ENCODE measurements around the gene BCR.

Gene BCR

DNA sequence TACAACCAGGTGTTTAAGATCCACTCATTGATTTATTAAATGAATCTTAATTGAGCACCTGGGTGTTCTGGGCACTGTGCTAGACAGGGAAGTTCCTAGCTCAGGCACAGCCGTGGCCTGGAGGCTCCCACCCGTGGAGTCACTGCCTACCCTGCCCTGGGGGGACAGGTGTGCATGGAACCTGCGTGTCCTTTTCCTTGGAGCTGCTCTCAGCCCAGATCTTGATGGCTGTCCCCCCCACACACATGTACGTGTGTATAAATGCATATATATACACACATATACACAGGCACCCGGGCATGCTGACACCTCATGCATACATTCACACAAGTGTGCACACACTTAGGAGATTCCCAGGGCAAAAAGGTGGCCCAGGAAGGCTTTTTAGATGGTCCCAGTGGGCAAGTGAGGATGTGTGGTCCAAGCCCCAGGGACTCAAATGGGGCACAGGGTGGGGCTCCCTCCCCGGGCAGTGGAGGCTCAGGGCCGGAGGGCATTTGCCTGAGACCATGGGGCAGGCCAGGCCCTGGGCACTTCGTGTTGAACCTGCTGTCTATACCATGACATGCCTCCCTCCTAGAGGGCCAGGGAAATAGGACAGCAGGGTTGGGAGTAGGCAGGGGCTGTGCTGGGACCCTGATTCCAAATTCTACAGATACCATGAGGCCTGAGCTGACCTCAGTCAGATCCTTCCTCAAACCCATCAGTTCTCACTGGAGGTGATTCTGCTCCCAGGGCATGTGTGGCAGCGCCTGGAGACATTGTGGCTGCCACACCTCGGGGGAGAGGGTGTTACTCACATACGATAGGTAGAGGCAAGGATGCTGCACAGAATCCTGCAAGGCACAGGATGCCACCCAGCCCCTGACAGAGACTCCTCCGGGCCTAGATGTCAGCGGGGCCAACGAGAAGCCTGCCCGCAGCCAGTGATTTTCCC, 77.8 kb downstream of the BCR start:
- no peak for DNase-seq (ENCODE audit: low spot score)
- in situ Hi-C loops (cut with MboI; ENCODE audit: low sequenced_read_pairs, unreplicated experiment), result no loop called here
- TF ChIP-seq, protein P1, sequence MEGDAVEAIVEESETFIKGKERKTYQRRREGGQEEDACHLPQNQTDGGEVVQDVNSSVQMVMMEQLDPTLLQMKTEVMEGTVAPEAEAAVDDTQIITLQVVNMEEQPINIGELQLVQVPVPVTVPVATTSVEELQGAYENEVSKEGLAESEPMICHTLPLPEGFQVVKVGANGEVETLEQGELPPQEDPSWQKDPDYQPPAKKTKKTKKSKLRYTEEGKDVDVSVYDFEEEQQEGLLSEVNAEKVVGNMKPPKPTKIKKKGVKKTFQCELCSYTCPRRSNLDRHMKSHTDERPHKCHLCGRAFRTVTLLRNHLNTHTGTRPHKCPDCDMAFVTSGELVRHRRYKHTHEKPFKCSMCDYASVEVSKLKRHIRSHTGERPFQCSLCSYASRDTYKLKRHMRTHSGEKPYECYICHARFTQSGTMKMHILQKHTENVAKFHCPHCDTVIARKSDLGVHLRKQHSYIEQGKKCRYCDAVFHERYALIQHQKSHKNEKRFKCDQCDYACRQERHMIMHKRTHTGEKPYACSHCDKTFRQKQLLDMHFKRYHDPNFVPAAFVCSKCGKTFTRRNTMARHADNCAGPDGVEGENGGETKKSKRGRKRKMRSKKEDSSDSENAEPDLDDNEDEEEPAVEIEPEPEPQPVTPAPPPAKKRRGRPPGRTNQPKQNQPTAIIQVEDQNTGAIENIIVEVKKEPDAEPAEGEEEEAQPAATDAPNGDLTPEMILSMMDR (IDR thresholded peaks at IDR 0.05; ENCODE audit: borderline replicate concordance, control extremely low read depth, extremely low read depth, insufficient read depth, missing control alignments), result no peak

DNA sequence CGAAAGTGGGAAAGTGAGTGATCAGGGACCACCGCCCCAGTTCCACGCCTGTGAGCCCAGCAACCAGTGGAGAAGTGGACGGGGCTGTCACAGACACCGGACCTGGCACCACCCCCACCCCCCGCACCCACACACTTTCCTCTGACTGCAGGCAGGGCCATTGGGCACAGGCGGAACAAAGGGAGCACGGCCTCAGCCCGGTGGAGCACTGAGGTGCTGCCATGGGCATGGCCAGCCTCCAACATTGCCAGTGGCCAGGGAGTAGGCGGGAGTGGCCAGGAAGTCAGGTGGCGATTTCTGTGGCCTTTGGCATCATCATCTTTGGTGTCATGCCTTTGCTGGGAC, 78.5 kb downstream of the BCR start:
- in situ Hi-C loops (cut with MboI; ENCODE audit: low sequenced_read_pairs, unreplicated experiment), result no loop called here
- DNase-seq (ENCODE audit: low spot score), result no peak
- TF ChIP-seq, protein P1 (IDR thresholded peaks at IDR 0.05; ENCODE audit: borderline replicate concordance, control extremely low read depth, extremely low read depth, insufficient read depth, missing control alignments), result no peak

DNA sequence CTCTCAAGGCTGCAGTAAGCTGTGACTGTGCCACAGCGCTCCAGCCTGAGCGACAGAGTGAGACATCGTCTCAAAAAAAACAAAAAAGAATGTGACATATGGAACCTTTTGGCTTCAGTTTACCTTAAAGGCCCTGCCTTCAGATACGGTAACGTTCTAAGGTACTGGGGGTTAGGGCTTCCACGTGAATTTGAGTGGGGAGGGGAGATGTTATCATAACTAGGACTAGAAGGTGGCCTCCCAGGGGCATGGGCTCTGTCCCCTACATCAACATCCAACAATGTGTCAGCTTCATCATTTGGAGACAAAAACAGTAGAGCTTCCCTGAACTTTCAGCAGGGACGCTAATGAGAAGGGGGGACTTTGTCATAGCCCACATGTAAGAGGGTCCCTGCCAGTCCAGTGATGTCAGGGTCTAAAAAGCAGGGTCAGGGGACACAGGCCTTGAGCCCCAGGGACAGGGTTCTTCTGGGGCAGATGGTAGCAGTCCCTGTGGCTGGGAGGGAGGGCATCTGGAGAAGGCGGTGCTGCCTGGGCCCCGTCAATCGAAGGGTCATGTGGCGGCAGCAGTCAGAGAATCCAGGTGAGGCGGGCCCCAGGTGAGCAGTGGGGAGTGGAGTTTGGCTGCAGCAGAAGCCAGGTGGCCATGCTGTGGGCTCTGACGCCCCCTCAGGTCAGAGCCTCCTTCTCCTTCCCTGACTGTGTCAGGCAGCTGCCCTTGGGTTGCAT, 79.8 kb downstream of the BCR start:
- TF ChIP-seq, protein P1 (IDR thresholded peaks at IDR 0.05; ENCODE audit: borderline replicate concordance, control extremely low read depth, extremely low read depth, insufficient read depth, missing control alignments), result no peak
- in situ Hi-C loops (cut with MboI; ENCODE audit: low sequenced_read_pairs, unreplicated experiment), result no loop called here
- no peak for DNase-seq (ENCODE audit: low spot score)

DNA sequence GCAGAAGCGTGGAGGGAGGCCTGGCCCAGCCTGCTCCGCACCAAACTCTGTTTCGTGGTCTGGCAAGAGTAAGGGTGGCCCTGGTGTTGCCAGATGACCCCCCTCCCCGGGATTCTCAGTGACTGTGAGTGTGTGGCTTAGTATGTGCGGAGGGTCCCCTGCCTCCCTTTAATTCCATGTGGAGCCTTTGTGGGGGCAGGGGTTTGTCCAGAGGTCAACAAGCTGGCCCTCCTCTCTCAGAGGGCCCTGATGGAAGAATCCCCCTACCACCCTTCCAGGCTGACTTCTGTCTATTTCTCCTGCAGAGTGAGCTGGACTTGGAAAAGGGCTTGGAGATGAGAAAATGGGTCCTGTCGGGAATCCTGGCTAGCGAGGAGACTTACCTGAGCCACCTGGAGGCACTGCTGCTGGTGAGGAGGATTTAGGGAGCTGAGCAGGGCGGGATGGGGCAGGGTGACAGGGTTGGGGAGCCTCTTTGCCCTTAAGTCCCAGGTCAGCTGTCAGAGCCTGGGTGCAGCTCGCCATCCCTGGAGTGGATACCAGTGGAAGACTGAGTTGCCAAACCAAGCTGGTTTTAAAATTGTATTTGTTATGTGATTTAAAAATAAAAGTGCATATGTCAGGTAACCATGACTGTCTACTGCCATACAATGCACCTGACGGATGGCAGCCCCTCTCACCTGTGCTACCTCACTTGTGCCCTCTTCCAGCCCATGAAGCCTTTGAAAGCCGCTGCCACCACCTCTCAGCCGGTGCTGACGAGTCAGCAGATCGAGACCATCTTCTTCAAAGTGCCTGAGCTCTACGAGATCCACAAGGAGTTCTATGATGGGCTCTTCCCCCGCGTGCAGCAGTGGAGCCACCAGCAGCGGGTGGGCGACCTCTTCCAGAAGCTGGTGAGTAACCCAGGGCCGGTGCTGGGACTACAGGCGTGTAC, 80.6 kb downstream of the BCR start:
- DNase-seq (ENCODE audit: low spot score), result no peak
- TF ChIP-seq, protein P1 (IDR thresholded peaks at IDR 0.05; ENCODE audit: borderline replicate concordance, control extremely low read depth, extremely low read depth, insufficient read depth, missing control alignments), result no peak
- in situ Hi-C loops (cut with MboI; ENCODE audit: low sequenced_read_pairs, unreplicated experiment), result no loop called here

DNA sequence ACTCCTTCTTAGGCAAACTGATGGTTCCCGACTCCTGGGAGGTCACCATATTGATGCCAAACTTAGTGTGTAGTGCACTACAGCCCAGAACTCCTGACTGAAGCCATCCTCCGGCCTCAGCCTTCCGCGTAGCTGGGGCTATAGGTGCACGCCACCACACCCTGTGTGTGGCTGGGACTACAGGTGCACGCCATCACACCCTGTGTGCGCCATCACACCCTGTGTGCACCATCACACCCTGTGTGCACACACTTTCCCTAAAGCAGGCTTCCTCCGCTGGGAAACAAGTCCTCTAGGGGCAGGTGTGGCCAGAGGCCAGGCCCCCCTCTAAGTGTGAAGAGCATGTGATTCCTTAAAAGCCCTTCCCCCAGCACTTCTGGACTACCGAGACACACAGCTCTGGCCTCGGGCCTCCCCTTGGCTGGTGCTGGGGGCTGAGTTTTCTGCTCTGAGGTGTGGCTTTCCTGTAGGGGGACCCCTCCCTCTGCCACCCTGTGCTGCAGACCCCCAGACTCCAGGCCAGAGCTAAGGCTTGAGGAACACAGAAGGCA, 81.7 kb downstream of the BCR start:
- in situ Hi-C loops (cut with MboI; ENCODE audit: low sequenced_read_pairs, unreplicated experiment), result no loop called here
- TF ChIP-seq, protein P1 (IDR thresholded peaks at IDR 0.05; ENCODE audit: borderline replicate concordance, control extremely low read depth, extremely low read depth, insufficient read depth, missing control alignments), result no peak
- DNase-seq (ENCODE audit: low spot score), result no peak

Data from GM13976 (cell line).